Suppressor macrophage treated with lipopolysaccharide for 4 hours (primary cell): ENCODE measurements around the gene OR51B4.
"Not testable (repeated sequence)": the region's sequence is repeated elsewhere in the genome, so short reads cannot be mapped to it uniquely, and the experiment has no call there.

Experiments used
- DNase-seq: peaks from one replicate; pipeline ENCODE4 v3.0.0-alpha.2; 2020

Gene OR51B4, protein sequence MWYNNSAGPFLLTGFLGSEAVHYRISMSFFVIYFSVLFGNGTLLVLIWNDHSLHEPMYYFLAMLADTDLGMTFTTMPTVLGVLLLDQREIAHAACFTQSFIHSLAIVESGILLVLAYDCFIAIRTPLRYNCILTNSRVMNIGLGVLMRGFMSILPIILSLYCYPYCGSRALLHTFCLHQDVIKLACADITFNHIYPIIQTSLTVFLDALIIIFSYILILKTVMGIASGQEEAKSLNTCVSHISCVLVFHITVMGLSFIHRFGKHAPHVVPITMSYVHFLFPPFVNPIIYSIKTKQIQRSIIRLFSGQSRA

DNA sequence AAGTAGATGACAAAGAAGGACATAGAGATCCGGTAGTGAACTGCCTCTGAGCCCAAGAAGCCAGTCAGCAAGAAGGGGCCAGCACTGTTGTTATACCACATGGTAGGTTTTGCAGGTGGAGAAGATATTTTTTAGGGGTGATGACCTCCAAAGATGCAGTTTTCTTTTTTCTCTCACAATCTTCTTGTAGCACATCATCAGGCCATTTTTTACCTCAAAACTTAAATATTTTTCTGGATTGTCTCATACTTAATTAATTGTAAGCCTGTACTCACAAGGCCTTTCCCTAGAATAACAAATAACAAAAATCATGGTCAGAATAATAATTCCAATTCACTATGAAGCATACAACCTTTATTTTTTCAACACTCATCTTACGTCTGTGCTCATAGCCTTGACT is at the start of gene OR51B4:
TSS of gene OR51B4 (minus strand) at position 101 of the 400 bp plus-strand sequence. CDS start at position 101, 0 bp downstream.
- DNase-seq = no peak

DNA sequence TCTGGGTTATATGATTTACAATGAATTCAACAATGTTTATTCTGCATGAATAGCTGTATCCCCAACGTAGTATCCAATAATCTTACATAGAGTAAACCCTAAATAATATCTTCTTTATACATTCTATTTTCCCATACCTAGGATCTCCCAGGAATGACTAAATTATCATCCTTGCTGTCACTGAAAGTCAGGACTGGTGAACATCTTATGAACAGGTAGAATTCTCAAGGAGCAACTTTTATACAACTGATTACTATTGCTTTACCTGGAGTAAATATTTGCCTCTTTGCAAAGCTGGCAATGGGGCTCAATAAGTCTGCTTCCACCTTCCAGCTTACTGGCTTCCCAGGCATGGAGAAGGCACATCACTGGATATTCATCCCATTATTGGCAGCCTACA is 49.5 kb upstream of the OR51B4 start, which contains the start of gene OR51B6:
TSS of gene OR51B6 (plus strand) at position 301 of the 400 bp plus-strand sequence. CDS start at position 301, 0 bp downstream.
- DNase-seq = no peak

DNA sequence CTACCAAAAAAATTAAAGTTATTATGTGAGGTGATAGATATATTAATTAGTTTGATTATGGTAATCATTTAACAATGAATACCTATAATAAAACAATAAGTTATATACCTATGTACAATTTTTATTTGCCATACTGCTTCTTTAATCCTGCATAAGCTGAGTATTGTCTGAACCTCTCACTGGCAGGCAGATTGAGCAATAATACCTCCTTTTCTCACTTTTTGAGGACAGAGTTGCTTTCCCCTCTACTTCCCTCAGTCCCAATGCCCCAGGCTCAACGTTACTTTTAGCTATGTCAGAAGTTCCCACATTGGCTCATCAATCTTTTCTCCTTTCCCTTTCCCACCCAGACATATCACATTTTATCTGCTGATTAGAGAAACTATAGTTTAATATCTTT is 47.8 kb upstream of the OR51B4 start:
- DNase-seq = no peak

DNA sequence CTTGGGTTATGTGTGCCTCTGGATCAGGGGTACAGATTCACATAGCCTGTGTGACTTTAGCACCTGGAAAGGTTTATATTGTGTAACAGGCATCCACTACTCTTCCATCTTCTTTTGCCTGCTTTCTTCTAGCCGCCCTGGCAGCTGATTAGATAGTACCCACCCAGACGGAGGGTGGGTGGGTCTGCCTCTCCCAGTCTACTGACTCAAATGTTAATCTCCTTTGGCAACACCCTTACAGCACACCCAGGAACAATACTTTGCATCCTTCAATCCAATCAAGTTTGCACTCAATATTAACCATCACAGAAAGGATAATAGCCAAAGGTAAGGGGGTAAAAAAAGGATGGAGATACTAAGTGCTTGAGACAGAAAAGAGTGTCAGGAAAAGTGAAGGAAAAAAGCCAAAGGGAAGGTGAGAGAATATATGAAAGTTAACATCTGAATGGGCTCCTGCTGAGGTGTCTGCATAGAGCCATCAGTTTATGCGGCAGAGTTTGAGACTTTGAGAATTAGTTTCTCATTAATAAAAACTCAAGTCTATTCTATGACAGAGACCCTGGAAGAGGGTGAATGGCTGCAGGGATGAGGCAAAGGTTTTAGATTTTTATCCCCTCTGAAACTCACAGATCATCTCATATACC is 46.9 kb upstream of the OR51B4 start:
- DNase-seq = no peak

DNA sequence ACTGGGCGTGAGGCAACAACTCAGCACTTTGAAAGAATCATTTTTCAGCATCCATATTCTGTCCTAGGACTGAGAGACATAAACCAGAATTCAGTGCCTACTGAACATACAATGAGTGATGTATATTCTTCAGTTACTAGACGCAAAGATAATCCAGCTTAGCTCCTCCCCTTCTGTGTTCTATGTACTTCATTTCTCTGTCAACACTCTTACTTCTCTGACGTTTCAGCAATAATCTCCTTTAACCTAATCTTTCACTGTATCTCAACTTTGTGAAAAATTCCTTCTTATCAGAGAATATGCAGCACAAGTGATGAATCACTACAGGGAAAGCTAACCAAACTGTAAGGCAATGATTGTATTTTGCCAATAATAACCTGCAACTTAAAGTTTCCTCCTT is 44.1 kb upstream of the OR51B4 start:
- DNase-seq = no peak

DNA sequence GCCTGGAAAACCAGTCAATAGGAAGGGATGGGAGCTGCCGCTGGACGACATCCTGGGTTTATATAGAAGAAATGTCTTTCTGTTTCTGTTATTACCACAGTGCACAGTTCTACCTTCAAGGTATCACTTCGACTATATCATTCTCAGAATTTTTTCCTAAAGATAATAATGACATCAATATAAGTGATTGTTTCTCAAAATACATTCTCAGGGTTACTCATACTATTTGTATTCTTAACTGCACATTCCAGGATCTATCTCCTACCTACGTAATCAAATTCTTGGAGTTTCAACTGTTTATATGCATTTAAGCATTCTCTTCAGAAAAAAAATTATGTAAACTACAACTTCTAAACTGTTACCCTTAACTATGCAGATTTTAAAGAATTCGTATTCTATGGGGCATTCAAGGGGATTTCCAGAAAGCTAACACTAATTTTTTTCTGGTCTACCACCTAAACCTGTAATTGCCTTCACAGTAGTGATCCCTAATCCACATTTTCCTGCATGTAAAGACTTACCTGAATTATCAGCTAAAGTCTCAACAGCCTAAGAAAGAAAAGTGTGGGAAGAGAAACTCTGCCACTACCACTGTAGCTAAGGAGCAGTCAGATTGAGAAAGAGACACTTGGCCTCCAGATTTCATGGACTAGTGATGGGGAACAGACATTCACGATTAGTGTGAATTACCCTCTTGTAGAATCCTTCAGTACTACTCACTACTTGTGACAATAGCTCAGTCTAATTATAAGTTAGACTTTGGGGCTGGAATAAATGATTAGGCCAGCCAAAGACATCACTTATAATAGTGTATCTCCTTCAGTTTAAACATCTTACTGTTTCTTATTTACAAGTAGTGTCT is 42.0 kb upstream of the OR51B4 start, which contains the start of gene OR51B5:
TSS of gene OR51B5 (minus strand) at position 51 of the 862 bp plus-strand sequence. CDS start at position 51, 0 bp downstream.
- DNase-seq = no peak

DNA sequence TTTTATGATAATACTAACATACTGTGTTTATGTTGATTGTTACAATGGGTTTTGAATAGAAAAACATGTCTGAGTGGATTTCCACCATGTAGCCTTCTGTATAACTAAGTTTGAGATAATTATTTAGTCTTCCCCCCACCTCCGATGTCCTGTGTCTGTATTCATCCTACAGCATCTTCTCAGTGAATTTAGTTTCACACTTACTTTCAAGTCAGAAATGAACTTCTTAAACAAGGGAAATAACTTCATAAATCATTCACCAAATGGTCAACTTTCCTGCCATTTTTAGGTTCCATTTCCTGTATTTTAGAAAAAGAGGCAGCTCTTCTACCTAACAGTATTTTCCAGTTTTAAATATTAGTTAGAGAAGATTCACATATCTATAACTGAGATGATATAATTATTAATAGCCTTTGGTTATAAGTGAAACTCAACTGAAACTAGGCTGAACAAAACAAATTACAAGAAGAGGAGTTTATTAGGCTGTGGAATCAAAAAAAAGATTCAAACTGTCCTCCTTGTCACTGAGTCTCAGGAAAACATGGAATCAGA is 38.1 kb upstream of the OR51B4 start:
- no peak for DNase-seq

DNA sequence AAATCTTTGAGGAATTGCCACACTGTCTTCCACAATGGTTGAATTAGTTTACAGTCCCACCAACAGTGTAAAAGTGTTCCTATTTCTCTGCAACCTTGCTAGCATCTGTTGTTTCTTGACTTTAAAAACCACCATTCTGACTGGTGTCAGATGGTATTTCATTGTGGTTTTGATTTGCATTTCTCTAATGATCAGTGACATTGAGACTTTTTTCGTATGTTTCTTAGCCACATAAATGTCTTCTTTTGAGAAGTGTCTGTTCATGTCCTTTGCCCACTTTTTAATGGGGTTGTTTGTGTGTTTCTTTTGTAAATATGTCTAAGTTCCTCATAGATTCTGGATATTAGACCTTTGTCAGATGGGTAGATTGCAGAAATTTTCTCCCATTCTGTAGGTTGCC is 35.5 kb upstream of the OR51B4 start:
- DNase-seq = not testable (repeated sequence)

DNA sequence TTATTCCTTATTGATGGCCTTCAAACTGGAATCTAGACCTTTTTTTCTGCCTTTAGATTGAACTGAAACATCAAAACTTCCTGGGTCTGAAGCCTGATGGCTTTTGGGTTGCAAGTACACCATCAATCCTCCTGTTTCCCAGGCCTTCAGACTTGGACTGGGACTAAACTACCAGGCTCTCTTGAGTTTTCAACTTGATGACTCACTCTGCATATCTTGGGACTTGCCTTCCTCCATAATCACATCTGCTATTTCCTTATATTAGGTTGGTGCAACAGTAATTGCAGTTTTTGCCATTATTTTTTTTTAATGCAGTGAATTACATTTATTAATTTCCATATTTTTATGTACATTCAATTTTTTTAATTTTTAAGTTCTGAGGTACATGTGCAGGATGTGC is 34.6 kb upstream of the OR51B4 start:
- DNase-seq = no peak

DNA sequence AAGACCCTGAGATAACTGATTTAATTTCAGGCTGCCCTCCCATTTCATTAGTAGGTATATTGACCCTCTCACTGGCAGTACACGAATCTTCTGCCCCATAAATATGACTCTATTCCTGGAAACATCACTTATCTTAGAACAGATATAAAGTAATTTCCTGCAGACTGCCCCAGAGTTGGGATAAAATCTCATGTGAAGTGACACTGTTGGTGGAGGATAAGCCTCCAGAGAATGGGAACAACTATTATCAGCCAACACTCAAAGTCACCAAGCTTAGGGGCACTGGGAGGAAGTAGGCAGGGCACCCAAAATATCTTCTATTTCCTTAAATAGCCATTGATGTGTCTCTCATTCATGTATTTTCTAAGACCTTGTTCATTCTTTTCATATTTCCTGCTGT is 33.4 kb upstream of the OR51B4 start:
- no peak for DNase-seq

DNA sequence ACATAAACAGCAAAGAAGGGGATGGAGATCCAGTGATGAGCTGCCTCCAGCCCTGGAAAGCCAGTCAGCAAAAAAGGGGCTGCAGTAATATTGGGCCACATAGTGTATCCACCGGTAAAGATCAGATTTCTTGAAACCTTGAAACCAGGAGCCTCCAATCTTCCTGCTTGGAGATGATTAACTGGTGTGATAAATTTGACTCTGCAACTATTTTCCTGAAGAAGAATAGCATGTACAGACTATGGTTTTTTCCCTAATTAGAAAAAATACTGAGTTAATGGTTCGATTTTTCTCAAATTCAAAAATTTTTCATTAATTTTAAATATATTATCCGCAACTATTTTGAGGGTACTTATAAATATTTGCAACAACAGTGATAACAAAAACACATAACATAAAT is 22.5 kb upstream of the OR51B4 start, which contains the start of gene OR51B2:
TSS of gene OR51B2 (minus strand) at position 101 of the 400 bp plus-strand sequence. CDS start at position 101, 0 bp downstream.
- no peak for DNase-seq

DNA sequence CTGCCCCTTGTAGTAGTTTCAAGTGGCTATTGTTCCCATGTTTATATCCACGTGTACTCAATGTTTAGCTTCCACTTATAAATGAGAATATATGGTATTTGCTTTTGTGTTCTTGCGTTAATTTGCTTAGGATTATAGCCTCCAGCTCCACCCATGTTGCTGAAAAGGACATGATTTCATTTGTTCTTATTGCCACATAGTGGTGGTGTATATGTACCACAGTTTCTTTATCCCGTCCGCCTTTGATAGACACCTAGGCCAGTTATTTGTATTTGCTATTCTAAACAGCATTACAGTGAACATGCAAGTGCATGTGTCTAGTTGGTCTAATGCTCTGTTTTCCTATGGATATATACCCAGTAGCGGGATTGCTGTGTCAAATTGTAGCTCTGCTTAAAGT is 15.5 kb upstream of the OR51B4 start:
- DNase-seq = no peak

DNA sequence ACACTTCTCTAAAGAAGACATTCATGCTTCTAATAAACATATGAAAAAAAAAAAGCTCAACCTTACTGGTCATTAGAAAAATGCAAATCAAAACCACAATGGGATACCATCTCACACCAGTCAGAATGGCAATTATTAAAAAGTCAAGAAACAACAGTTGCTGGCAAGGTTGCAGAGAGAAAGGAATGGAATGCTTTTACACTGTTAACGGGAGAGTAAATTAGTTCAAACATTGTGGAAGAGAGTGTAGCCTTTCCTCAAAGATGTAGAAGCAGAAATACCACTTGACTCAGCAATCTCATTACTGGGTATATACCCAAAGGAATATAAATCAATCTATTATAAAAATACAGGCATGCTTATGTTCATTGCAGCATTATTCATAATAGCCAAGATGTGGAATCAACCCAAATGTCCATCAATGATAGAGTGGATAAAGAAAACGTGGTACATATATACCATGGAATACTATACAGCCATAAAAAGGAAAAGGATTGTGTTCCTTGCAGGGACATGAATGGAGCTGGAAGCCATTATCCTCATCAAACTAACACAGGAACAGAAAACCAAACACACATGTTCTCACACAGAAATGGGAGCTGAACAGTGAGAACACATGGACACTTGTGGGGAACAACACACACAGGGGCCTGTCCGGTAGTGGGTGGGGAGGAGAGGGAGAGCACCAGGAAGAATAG is 11.7 kb upstream of the OR51B4 start:
- not testable (repeated sequence) for DNase-seq

DNA sequence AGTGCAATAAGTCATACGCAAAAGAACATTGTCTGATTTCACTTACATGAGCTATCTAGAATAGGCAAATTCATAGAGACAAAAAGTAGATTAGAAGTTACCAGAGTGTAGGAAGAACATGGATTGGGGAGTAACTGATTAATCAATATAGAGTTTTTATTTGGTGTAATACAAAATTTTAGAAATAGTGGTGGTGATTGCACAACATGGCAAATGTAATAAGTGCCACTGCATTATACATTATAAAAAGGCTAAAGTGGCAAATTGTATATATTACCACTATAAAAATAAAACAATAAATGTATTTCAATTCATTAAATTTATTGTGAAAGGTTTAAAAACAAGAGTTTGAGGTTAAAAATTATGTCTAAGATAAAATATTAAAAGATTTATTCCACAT is 8.7 kb upstream of the OR51B4 start:
- no peak for DNase-seq

DNA sequence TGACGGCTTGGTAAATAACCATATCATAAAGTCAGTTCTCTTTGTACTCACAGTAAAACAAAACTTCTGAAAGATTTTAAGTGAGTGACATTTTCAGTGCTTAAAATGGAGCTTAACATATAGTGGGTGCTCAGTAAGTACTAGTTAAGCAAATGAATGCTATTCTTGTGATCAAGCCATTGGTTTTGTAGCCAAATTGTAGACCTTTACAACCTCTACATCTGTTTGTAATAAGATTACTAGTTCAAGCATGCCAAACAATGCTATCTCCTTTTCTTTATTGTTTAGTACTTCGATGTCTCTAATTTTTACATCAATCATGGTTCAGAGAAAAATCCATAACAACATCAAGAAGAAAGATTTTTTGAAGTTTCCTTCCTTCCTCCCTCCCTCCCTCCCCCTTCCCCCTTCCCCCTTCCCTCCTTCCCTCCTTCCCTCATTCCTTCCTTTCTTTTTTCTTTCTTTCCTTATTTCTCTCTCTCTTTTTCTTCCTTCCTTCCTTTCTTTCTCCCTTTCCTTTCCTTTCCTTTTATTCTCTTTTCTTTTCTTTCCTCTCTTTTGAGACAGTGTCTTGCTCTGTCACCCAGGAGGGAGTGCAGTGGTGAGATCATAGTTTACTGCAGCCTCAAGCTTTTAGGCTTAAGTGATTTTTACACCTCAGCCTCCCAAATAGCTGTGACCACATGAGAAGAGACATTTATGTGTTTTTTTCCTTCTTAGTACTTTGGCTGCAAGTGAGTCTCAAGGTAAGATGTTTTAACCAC is 5.7 kb upstream of the OR51B4 start:
- no peak for DNase-seq

DNA sequence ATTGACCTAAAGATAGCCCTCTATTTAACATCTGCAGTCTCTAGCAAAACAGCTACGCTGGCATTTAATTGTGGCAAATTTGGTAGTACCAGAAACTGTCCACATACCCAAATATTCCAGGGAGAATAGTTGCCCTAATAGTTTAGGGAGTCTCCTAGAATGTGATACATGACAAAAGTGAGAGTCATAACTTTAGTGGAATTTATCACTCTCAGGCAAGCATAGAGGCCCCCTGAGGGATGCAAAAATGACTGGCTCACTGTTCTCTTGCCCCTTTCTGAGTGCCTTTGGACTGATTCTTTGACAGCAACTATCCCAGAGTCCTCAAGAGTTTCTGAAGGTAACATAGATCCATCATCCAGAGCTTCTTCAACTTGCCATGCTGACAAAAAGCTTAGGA is 2.3 kb upstream of the OR51B4 start:
- no peak for DNase-seq

DNA sequence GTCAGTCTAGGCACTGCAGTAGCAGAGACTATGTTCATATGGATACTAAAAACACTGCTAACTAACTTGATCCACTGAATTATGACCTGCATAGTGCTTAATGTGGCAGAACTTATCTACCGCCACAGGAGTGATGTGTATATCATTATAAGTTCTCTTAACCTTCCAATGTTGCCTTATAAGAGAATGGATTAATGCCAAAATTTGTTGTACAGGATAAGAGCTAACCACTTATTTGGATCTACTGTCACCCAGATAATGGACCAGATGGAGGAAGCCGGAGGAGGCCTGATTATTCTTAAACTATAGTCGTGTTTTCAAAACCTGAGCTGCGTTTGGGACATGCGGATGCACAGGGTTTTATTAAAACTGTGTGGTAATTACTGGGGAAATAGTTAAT is 1.9 kb upstream of the OR51B4 start:
- DNase-seq = no peak

DNA sequence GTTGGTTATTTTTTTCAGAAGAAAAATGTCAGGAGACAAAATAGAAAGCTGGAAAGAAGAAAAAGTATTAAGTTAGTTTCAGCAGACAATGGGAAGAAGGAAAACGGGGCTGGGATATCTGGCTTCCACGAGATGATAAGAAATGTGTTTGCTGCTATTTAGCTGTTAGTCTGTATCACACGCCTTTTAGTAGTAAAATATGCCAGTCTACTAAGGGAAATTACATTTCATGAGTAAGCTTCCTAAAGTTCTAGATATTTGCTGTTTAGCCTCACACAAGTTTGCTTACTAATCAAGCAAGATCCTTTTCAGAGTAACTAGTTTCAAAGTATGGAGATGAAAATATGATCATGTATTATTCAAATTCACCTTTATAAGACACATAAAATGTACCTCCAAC is 1.5 kb downstream of the OR51B4 start:
- DNase-seq = no peak

DNA sequence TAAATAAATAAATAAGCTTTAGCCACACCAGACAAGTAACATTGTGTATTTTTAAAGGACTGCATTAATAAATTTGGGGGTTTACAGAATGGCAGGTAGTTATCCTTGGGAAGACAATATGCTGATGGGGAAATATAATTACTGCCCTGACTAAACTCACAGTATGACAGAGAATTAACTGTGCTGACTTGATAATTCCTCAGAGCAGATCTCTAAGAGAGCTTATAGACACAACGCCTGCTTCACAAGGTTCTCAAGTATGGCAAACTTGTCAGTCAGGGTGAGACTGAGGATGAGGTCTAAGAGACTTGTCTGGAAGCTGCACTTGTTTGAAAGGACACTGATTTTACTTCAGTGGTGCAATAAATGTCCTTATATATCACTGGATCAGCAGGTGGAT is 3.3 kb downstream of the OR51B4 start:
- DNase-seq = no peak

DNA sequence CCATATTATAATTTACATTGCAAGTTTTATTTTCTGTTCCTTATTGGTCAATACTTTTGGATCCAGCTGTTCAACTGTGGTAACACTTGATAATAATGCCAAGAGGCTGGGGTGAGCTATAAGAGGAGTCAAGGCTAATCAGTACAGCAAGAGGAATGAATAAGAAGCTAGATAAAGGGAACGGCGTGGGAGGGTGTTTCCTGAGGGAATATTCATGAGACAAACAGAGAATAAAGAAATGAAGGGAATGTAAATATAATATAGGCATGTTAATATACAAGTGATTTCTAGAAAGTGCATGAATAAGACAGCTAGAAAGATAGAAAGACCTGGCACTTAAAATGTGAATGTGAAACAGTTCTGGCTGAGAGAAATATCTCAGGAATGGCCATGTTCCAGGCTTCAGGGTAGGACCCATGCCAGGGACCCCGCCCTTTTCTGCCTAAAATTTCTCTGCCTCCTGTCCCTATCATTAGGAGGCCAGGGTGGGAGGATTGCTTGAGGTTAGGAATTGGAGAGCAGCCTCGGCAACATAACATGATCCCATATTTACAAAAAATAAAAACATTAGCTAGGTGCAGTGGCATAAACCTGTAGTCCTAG is 3.9 kb downstream of the OR51B4 start:
- no peak for DNase-seq

DNA sequence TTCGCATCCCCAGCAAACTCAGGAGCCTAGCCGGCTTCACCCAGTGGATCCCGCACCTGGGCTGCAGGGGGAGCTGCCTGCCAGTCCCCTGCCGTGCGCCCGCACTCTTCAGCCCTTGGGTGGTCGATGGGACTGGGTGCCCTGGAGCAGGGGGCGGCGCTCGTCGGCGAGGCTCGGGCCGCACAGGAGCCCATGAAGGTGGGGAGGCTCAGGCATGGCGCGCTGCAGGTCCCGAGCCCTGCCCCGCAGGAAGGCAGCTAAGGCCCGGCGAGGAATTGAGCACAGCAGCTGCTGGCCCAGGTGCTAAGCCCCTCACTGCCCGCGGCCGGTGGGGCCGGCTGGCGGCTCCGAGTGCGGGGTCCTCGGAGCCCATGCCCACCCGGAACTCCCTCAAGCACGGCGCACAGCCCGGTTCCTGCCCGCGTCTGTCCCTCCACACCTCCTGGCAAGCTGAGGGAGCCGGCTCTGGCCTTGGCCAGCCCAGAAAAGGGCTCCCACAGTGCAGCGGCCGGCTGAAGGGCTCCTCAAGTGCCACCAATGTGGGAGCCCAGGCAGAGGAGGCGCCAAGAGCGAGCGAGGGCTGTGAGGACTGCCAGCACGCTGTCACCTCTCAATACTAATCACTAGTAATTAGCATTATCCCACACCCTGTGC is 7.3 kb downstream of the OR51B4 start:
- DNase-seq = not testable (repeated sequence)
